ENCODE measurements around the gene ERICH6.

DNA sequence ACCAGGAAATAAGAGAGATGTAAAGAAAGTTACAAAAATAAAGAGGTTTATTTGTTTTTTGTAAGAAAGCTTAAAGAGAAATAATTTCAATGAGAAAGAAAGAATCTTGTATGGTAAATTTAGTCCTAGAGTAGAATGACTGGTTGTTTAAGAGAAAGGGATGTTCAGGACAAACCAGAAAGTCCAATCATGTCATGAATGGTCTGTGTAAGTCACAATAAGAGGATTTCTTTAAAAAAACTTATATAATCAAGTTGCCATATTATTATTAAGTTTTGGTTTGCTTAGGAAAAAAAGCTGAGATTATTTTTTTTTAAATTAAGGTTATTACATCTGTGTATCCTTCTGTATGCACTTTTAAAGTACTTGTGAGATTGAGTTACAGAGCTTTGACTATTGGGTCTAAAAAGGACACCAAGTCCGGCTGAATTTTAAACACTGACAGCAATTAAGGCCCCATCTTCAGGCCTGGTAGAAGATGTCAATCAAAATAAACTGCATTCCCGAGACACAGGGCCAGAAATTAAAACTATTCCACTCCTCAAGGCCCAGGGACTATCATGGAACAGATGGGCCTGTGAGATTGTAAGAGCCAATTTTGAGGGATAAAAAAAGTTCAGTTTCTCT is 12.2 kb downstream of the ERICH6 start:
- TF ChIP-seq POLR2A (IDR thresholded peaks at IDR 0.05): no peak
- TF ChIP-seq, protein P1, sequence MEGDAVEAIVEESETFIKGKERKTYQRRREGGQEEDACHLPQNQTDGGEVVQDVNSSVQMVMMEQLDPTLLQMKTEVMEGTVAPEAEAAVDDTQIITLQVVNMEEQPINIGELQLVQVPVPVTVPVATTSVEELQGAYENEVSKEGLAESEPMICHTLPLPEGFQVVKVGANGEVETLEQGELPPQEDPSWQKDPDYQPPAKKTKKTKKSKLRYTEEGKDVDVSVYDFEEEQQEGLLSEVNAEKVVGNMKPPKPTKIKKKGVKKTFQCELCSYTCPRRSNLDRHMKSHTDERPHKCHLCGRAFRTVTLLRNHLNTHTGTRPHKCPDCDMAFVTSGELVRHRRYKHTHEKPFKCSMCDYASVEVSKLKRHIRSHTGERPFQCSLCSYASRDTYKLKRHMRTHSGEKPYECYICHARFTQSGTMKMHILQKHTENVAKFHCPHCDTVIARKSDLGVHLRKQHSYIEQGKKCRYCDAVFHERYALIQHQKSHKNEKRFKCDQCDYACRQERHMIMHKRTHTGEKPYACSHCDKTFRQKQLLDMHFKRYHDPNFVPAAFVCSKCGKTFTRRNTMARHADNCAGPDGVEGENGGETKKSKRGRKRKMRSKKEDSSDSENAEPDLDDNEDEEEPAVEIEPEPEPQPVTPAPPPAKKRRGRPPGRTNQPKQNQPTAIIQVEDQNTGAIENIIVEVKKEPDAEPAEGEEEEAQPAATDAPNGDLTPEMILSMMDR (IDR thresholded peaks at IDR 0.05): no peak
